AML-193 (cell line): ENCODE data around the gene CCNF.
"Not testable (repeated sequence)": the region's sequence is repeated elsewhere in the genome, so short reads cannot be mapped to it uniquely, and the experiment has no call there.

Source experiments
- DNase-seq, 2 experiments: peaks; one replicate each; lab custom pipeline; 2025; lab: John Stamatoyannopoulos, UW

The CCNF gene

GRCh38 chr16:2428051-2428783 is 1.0 kb upstream of the CCNF start:
- no peak for DNase-seq

- DNase-seq: no peak
These were observed 538 bp upstream of the CCNF start for GRCh38 chr16:2428784-2429033.

GRCh38 chr16:2429771-2430663 is 770 bp downstream of the CCNF start:
- DNase-seq: peak; percentile 41 to 63

- DNase-seq: no peak
These were observed 3.0 kb downstream of the CCNF start for GRCh38 chr16:2432286-2432685.

- DNase-seq: no peak
These were observed 3.7 kb downstream of the CCNF start for GRCh38 chr16:2432801-2433505.

- DNase-seq: not testable (repeated sequence)
These were observed 6.0 kb downstream of the CCNF start for GRCh38 chr16:2435236-2435635.

- no peak for DNase-seq
These were observed 6.9 kb downstream of the CCNF start for GRCh38 chr16:2436110-2436509.

- DNase-seq: no peak
These were observed 8.0 kb downstream of the CCNF start for GRCh38 chr16:2437032-2437790.

GRCh38 chr16:2438121-2438520 is 8.9 kb downstream of the CCNF start:
- no peak for DNase-seq

- no peak for DNase-seq
These were observed 10.4 kb downstream of the CCNF start for GRCh38 chr16:2439598-2439997.

GRCh38 chr16:2441143-2441804 is 12.0 kb downstream of the CCNF start:
- DNase-seq: not testable (repeated sequence)

GRCh38 chr16:2443555-2443954 is 14.3 kb downstream of the CCNF start:
- DNase-seq: no peak

GRCh38 chr16:2447920-2448583 is 18.8 kb downstream of the CCNF start:
- no peak for DNase-seq

GRCh38 chr16:2449118-2449517 is 19.9 kb downstream of the CCNF start:
- no peak for DNase-seq

GRCh38 chr16:2450535-2450934 is 21.3 kb downstream of the CCNF start:
- DNase-seq: no peak

- DNase-seq: no peak
These were observed 21.7 kb downstream of the CCNF start for GRCh38 chr16:2450975-2451381.

- DNase-seq: no peak
These were observed 22.6 kb downstream of the CCNF start for GRCh38 chr16:2451851-2452320.

- DNase-seq: no peak
These were observed 23.4 kb downstream of the CCNF start for GRCh38 chr16:2452650-2453049.

- no peak for DNase-seq
These were observed 26.0 kb downstream of the CCNF start for GRCh38 chr16:2455081-2455845.

GRCh38 chr16:2456551-2457153 is 27.4 kb downstream of the CCNF start:
- no peak for DNase-seq
